ENCODE results near the gene FNBP1. TPM values are rescaled to one million over a fixed set of nuclear protein-coding genes. Genes with fewer than 3 reads are reported as not detected.
A peak's percentile ranks its signal among the peaks of the same experiment; 100 is the strongest.

Gene FNBP1
- total RNA-seq, 1 experiment from 2014 or later = 36.5 TPM

GRCh38 chr9:130054820-130055219 is 11.8 kb upstream of the FNBP1 start:
- H3K27ac Mint-ChIP-seq = no peak overlapping the region; a peak in 1 of 7 replicates
- Histone ChIP-seq H4K5ac (ENCODE audit: insufficient read length, low read depth, low read length) (no peak overlapping the region), H2AFZ (ENCODE audit: low read length) (no peak overlapping the region), H3K9ac (ENCODE audit: extremely low read depth, insufficient read length, low read length) (peak overlapping the region; percentile 69), H4K8ac (replicated peaks; ENCODE audit: insufficient read length, low read depth, low read length) (no peak overlapping the region), H3K56ac (ENCODE audit: insufficient read length, low read depth, low read length) (no peak overlapping the region), H2BK120ac (ENCODE audit: low read depth, low read length, poor library complexity, severe bottlenecking) (no peak overlapping the region), H3K9me3 (ENCODE audit: control insufficient read depth, low read depth, low read length) (no peaks in the 10 kb centered on the region), H3K14ac (ENCODE audit: insufficient read depth, low read length) (no peak overlapping the region), H3K4ac (ENCODE audit: low read depth, low read length) (no peak overlapping the region), H3K79me1 (ENCODE audit: insufficient read depth, low read depth, low read length, poor library complexity, severe bottlenecking) (no peaks in the 10 kb centered on the region), H3K23me2 (ENCODE audit: insufficient read length, low read depth, low read length, poor library complexity, severe bottlenecking) (peaks cover 9% of the 10 kb centered on the region), H4K91ac (ENCODE audit: insufficient read length, low read depth, low read length) (no peak overlapping the region), H2BK20ac (ENCODE audit: low read depth, low read length, poor library complexity, severe bottlenecking) (no peak overlapping the region), H3K4me2 (ENCODE audit: insufficient read depth, insufficient read length, low read length) (peak overlapping the region; percentile 96), H3T11ph (ENCODE audit: low read length) (no peak overlapping the region), H3K23ac (ENCODE audit: insufficient read length, low read depth, low read length) (no peak overlapping the region), H3K18ac (ENCODE audit: insufficient read length, low read depth, low read length) (no peak overlapping the region), H2BK5ac (ENCODE audit: insufficient read length, low read length) (no peak overlapping the region), H3K79me2 (ENCODE audit: insufficient read depth, low read length) (peaks cover 2% of the 10 kb centered on the region; the same call in 1 of the 2 replicates), H4K20me1 (ENCODE audit: control insufficient read depth, insufficient read depth, insufficient read length) (no peaks in the 10 kb centered on the region), H3K27me3 (ENCODE audit: insufficient read depth, low read length) (no peaks in the 10 kb centered on the region), H3K27ac (ENCODE audit: insufficient read length, low read depth, low read length) (no peak overlapping the region), H2BK15ac (ENCODE audit: low read depth, low read length) (no peak overlapping the region), H2AK5ac (ENCODE audit: insufficient read length, low read length) (no peak overlapping the region), H3K4me1 (ENCODE audit: insufficient read depth, low read length) (no peaks in the 10 kb centered on the region), H2BK12ac (ENCODE audit: insufficient read length, low read depth, low read length) (no peak overlapping the region)
- peaks cover 9% of the 10 kb centered on the region in 2 experiments; a peak in 3 of 4 replicates for H3K4me1 Mint-ChIP-seq
- no peaks in the 10 kb centered on the region for H3K9me3 Mint-ChIP-seq
- H3K4me3 Mint-ChIP-seq = peak overlapping the region; percentile 91 to 94
- DNase-seq = no peak
- no peak for TF ChIP-seq CTCF (conservative IDR thresholded peaks at IDR 0.05)
- H3K27me3 Mint-ChIP-seq (ENCODE audit: low read depth) = no peaks in the 10 kb centered on the region
- peaks cover 2 to 7% (median 6%) of the 10 kb centered on the region in 3 experiments; a peak in 4 of 7 replicates for H3K36me3 Mint-ChIP-seq (ENCODE audit: insufficient read depth in 1 of 3, low read depth in 3 of 3)
- no CpG with 5 or more reads among the region's 8 CpGs for WGBS (ENCODE audit: extremely low coverage, insufficient read length, low lambda C conversion rate)
